Suprapubic skin (tissue), 4 donors: ENCODE data around the gene PDE4B. TPM values are rescaled to one million over a fixed set of nuclear protein-coding genes. Genes with fewer than 3 reads are reported as not detected.

Experiments
- DNase-seq, 2 donors: peaks; one replicate each; pipeline ENCODE4 v3.0.0-alpha.2; 2019; ENCODE audit warnings: low spot score in 2 of 2
- H3K27ac ChIP-seq: fragments of 200-600 bp; sonication (generic); one replicate; pipeline ENCODE4 v1.5.1; 2019
- H3K27me3 ChIP-seq: fragments of 200-600 bp; sonication (generic); one replicate; pipeline ENCODE4 v1.5.1; 2019
- H3K36me3 ChIP-seq: fragments of 200-600 bp; sonication (generic); one replicate; pipeline ENCODE4 v1.5.1; 2019
- H3K4me1 ChIP-seq: fragments of 200-600 bp; sonication (generic); one replicate; pipeline ENCODE4 v1.5.1; 2019
- H3K4me3 ChIP-seq: fragments of 200-600 bp; sonication (generic); one replicate; pipeline ENCODE4 v1.5.1; 2019; ENCODE audit warnings: mild to moderate bottlenecking
- H3K9me3 ChIP-seq: fragments of 200-600 bp; sonication (generic); one replicate; pipeline ENCODE4 v1.5.1; 2019
- EP300 ChIP-seq: sonication (generic); formaldehyde crosslinking; IDR thresholded peaks from one replicate; pipeline ENCODE4 v1.6.1; 2017; ENCODE audit warnings: antibody characterized with exemption
- POLR2A ChIP-seq, 2 donors: fragments of 450-650 bp; IDR thresholded peaks; one replicate each; pipeline ENCODE4 v1.6.1; 2017; ENCODE audit warnings: antibody characterized with exemption in 2 of 2, mild to moderate bottlenecking in 2 of 2, moderate library complexity in 2 of 2
- POLR2AphosphoS5 ChIP-seq, 3 donors: sonication (generic); formaldehyde crosslinking; IDR thresholded peaks; one replicate each; pipeline ENCODE4 v1.6.1; 2017; ENCODE audit warnings: antibody characterized with exemption in 3 of 3
- WGBS: methylation state at CpG from one replicate; pipeline ENCODE4 v1.1.5; 2018; 5-methylcytosine and 5-hydroxymethylcytosine counted together
- total RNA-seq, 4 donors: library from RNA; depleted of rRNA; stranded (reverse); fragments of >200 nt; gene quantifications; one replicate each; pipeline ENCODE4 v1.1.0, GENCODE V29; 2016
- TF ChIP-seq, protein P1 (sequence below), 2 donors: fragments of 200-600 bp in 1 of 2; fragments of 450-650 bp in 1 of 2; sonication (generic) in 1 of 2; IDR thresholded peaks; one replicate each; pipeline ENCODE4 v1.5.1; 2016 to 2019; ENCODE audit warnings: antibody characterized with exemption in 2 of 2, mild to moderate bottlenecking in 1 of 2, moderate library complexity in 1 of 2

Gene PDE4B
- total RNA-seq, 4 donors from 2014 or later: 14.2 to 27.6 (median 16.7) TPM

- Histone ChIP-seq H3K4me1 (no peaks in the 10 kb centered on the region), H3K27ac (no peak overlapping the region), H3K27me3 (no peaks in the 10 kb centered on the region), H3K9me3 (no peaks in the 10 kb centered on the region), H3K4me3 (no peak overlapping the region), H3K36me3 (no peaks in the 10 kb centered on the region)
- 46% methylated on average over 3 of the region's 3 CpGs for WGBS
- DNase-seq: no peak
- no peak for TF ChIP-seq POLR2AphosphoS5 (IDR thresholded peaks at IDR 0.05)
Measured at GRCh38 chr1:66012106-66012784, 219.6 kb downstream of the PDE4B start.

DNA sequence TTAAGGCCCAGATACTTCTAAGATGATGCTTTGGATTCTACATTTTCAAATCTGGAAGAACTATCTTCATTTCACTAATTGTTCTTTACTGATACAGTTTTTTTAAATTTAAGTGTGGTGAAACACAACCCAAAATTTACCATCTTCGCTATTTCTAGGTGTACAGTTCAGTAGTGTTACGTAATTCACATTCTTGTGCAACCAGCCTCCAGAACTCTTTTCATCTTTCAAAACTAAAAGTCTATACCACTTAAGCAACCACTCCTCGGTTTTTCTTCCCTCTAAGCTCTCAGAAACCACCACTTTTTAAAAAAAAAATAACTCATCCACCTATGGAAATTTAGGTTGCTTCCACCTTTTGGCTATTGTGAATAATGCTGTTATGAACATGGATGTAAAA lies 220.7 kb downstream of the PDE4B start:
- 75% methylated on average over 3 of the region's 3 CpGs for WGBS

DNA sequence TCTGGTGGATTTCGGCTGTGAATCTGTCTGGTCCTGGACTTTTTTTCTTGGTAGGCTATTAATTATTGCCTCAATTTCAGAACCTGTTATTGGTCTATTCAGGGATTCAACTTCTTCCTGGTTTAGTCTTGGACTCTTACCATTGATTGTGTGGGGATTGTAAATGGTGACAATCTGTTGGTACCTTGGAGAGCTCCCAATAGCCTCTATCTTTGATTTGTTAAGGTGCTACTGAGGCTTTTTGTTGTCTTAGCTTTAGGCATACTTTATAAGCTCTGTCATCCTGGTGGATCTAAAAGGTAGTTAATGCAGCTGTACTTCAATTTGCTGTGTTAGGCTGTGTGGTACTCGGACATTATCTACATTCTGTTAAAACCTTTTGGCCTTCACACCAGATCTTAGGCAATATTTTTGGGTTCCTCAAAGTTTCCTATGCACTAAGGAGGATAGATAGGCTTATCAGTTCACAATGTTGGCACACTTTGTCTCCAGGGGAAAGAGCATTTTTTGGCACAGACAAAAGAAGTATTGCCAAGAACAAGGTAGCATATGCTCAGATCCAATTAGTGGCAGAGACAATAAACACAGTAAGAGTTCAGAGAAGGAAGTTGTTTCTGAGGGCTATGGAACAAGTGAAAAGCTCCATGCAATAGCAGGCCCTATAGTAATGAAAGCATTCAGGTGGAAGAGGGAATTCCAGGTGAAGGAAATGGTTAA lies 230.4 kb downstream of the PDE4B start:
- WGBS: 72% methylated on average over 2 of the region's 2 CpGs
- TF ChIP-seq POLR2AphosphoS5 (IDR thresholded peaks at IDR 0.05) (no peak), EP300 (no peak), POLR2A (IDR thresholded peaks at IDR 0.05) (no peak)
- TF ChIP-seq, protein P1, sequence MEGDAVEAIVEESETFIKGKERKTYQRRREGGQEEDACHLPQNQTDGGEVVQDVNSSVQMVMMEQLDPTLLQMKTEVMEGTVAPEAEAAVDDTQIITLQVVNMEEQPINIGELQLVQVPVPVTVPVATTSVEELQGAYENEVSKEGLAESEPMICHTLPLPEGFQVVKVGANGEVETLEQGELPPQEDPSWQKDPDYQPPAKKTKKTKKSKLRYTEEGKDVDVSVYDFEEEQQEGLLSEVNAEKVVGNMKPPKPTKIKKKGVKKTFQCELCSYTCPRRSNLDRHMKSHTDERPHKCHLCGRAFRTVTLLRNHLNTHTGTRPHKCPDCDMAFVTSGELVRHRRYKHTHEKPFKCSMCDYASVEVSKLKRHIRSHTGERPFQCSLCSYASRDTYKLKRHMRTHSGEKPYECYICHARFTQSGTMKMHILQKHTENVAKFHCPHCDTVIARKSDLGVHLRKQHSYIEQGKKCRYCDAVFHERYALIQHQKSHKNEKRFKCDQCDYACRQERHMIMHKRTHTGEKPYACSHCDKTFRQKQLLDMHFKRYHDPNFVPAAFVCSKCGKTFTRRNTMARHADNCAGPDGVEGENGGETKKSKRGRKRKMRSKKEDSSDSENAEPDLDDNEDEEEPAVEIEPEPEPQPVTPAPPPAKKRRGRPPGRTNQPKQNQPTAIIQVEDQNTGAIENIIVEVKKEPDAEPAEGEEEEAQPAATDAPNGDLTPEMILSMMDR (IDR thresholded peaks at IDR 0.05): no peak
- no peaks in the 10 kb centered on the region for H3K4me1 ChIP-seq
- H3K4me3 ChIP-seq: no peak overlapping the region
- no peaks in the 10 kb centered on the region for H3K27me3 ChIP-seq
- no peak for DNase-seq
- H3K36me3 ChIP-seq: no peaks in the 10 kb centered on the region
- no peaks in the 10 kb centered on the region for H3K9me3 ChIP-seq
- H3K27ac ChIP-seq: no peak overlapping the region

More for the DNA sequence above, 220.7 kb downstream of the PDE4B start:
- Histone ChIP-seq H3K27ac (no peak overlapping the region), H3K36me3 (no peaks in the 10 kb centered on the region), H3K9me3 (no peaks in the 10 kb centered on the region), H3K4me3 (no peak overlapping the region), H3K27me3 (no peaks in the 10 kb centered on the region), H3K4me1 (no peaks in the 10 kb centered on the region)
- TF ChIP-seq, protein P1 (IDR thresholded peaks at IDR 0.05): no peak
- TF ChIP-seq POLR2A (IDR thresholded peaks at IDR 0.05) (no peak), EP300 (no peak)
- no peak for DNase-seq

DNA sequence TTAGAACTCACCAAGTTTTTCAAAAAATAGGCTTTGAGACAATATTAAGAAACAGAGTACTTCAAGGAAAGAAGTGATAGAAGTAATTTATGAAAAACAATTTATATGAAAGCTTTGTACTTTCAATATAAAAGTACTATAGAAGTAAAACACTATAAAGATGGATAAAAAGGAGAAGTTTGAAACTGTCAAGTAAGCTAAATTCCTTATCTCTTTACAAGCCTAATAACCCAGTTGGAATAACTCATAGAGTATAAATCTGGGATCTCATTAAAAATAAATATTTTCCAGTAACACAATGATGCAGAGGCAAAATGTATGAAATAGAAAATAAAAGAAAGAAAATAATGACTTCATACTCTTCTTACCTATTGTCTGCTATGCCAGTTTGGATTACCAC lies 232.5 kb downstream of the PDE4B start:
- no peak overlapping the region for H3K4me3 ChIP-seq
- TF ChIP-seq, protein P1 (IDR thresholded peaks at IDR 0.05): no peak
- TF ChIP-seq POLR2AphosphoS5 (IDR thresholded peaks at IDR 0.05): no peak
- no peak for TF ChIP-seq EP300
- TF ChIP-seq POLR2A (IDR thresholded peaks at IDR 0.05): no peak
- H3K4me1 ChIP-seq: no peaks in the 10 kb centered on the region
- DNase-seq: no peak
- peaks cover 2% of the 10 kb centered on the region for H3K9me3 ChIP-seq
- H3K27ac ChIP-seq: no peak overlapping the region
- no peaks in the 10 kb centered on the region for H3K36me3 ChIP-seq
- H3K27me3 ChIP-seq: no peaks in the 10 kb centered on the region

GRCh38 chr1:66028035-66028434 lies 235.3 kb downstream of the PDE4B start:
- no peak for TF ChIP-seq POLR2AphosphoS5 (IDR thresholded peaks at IDR 0.05)
- TF ChIP-seq POLR2A (IDR thresholded peaks at IDR 0.05): no peak
- TF ChIP-seq EP300: no peak
- TF ChIP-seq, protein P1 (IDR thresholded peaks at IDR 0.05): no peak
- Histone ChIP-seq H3K36me3 (no peaks in the 10 kb centered on the region), H3K27me3 (no peaks in the 10 kb centered on the region), H3K27ac (no peak overlapping the region), H3K9me3 (peaks cover 3% of the 10 kb centered on the region), H3K4me3 (no peak overlapping the region), H3K4me1 (no peaks in the 10 kb centered on the region)
- 93% methylated on average over 2 of the region's 3 CpGs for WGBS
- DNase-seq: no peak
